ENCODE results near the gene TMEM204. TPM values are rescaled to one million over a fixed set of nuclear protein-coding genes. Genes with fewer than 3 reads are reported as not detected.
A peak's percentile ranks its signal among the peaks of the same experiment; 100 is the strongest.

TMEM204 gene
- total RNA-seq, 1 donor from 2014 or later: 3.7 TPM

DNA sequence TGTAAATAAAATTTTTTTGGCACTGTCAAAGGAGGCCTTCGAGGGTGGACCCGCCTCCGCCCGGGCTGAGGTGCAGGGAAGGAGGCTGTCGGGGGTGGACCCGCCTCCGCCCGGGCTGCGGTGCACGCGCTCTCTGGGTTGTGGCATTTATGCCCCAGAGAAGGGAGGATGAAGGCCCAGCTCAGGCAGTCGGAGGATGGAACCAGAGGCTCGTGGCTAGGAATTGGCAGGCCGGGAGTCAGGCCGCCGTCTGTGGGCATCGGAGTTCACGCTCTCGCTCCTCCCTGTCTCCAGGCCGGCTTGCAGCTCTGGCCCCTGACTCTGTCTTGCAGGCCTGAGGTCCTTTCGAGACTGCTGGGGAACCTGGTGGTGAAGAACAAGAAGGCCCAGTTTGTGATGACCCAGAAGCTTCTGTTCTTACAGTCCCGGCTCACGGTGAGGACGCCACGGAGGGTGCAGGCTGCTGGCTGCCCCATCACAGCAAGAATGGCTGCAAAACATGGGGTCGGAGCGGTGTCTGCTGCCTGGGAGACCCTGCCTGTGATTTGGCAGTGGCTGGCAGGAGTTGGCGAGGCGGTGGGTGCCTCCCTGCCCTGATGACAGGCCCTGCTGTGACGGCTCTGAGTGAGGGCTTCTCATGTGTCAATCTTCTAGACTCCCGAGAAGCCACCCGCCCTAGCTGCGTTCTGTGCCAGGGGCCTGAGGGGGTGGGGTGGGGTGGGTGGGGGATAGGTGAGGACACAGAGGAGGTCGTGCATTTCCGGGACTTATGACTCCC, 34.4 kb upstream of the TMEM204 start:
- no peak for DNase-seq (ENCODE audit: low spot score in 2 of 2)
- FAIRE-seq: no peak

DNA sequence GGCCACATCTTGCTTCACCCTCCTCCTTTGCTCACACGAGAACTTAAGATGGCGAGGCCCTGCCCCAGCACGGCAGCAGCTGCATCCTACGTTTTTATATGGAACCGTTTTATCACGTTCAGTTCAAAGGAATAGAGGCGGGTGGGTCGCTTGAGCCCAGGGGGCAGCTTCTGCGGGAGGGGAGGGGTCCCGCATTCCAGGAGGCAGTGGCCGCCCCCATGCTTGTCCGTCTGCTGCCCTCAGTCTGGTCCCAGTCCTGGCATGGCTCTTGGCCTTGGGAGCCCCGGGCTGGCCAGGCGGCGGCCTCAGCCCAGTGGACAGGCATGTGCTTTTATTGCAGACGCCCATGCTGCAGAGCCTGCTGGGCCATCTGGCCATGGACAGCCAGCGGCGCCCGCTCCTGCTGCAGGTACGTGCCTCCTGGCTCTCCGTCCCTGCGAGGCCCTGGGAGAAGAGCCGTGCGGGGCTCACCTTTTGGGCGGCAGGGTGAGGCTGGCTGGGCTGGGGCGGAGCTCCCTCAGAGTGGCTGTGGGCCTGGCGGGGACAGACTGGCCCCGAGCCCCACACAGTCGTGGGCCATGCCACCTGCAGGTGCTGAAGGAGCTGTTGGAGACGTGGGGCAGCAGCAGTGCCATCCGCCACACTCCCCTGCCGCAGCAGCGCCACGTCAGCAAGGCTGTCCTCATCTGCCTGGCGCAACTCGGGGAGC, 33.6 kb upstream of the TMEM204 start:
- no peak for FAIRE-seq
- DNase-seq (ENCODE audit: low spot score in 2 of 2): peak in 1 of 2 donors; percentile 35

DNA sequence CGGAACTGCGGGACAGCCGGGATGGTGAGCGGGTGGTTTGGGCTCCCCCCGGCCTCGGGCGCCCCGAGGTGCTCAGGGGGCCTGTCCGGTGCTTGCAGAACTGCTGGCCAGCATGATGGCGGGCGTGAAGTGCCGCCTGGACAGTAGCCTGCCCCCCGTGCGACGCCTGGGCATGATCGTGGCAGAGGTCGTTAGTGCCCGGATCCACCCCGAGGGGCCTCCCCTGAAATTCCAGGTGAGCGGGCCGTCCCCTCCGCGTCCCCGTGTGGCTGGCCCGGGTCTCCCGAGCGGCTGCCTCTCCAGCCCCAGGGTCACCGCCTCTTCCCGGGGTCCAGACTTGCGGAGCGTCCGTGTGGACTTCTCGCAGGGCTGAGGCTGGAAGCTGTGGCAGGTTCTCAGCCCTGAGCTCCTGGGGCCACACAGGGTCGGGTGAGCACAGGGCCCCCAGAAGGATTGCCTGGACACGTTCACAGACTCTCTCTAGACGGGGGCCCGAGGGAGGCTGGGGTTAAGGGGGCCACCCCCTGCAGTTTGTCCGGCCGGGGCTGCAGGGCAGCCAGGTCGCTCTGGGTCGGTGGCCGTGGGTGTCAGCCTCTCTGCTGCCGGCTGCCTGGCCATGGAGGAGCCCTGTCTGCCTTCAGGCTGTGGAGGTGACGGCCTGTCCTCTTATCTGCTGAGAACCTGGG, 32.9 kb upstream of the TMEM204 start:
- FAIRE-seq (no peak), DNase-seq (ENCODE audit: low spot score in 2 of 2) (no peak)

DNA sequence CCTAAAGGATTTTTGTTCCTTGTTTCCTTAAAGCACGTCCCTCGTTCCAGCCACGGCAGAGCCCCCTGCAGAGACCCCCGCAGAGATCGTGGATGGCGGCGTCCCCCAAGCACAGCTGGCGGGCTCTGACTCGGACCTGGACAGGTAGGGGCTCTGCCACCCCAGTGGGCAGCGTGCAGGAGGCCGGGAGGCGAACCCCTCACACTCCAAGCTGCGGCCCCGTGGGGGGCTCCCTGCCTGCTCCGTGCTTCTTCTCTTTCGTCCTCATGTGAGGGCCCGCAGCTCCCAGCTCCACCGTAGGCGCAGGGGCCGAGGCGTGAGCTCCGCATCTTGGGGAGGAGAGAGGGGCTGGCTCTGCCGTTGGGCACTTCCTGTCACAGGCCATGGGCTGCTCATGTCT, 31.8 kb upstream of the TMEM204 start:
- no peak for FAIRE-seq
- DNase-seq (ENCODE audit: low spot score in 2 of 2): no peak

DNA sequence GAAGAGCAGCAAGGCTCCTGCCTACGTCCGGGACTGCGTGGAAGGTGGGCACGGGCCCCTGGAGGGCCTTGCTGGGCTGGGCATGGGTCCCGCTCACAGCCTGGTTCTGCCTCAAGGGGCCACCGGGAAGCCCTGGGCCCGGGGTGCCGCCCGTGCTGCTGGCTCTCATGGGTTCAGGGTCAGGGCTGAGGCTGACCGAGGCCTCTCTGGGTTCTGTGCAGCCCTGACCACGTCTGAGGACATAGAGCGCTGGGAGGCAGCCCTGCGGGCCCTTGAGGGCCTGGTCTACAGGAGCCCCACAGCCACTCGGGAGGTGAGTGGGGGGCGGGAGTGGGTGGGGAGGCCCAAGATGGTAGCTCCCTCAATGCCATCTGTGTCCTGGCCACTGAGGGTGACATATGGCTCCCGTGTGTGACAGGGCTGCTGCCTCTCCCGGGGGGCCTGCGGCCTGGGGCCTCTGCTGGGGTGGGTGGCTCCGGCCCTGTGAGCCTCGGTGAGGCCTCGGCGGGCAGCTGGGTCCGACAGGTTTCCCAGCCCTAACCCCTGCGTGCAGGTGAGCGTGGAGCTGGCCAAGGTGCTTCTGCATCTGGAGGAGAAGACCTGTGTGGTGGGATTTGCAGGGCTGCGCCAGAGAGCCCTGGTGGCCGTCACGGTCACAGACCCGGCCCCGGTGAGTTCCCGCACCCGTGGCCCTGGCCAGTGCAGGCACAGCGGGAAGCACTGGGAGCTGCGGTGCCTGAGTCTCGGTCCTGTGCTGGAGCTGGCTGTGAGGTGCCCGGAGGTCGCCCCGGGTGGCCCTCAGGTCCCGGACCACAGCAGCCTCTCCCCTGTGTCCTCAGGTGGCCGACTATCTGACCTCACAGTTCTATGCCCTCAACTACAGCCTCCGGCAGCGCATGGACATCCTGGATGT, 31.1 kb upstream of the TMEM204 start:
- FAIRE-seq (no peak), DNase-seq (ENCODE audit: low spot score in 2 of 2) (no peak)

DNA sequence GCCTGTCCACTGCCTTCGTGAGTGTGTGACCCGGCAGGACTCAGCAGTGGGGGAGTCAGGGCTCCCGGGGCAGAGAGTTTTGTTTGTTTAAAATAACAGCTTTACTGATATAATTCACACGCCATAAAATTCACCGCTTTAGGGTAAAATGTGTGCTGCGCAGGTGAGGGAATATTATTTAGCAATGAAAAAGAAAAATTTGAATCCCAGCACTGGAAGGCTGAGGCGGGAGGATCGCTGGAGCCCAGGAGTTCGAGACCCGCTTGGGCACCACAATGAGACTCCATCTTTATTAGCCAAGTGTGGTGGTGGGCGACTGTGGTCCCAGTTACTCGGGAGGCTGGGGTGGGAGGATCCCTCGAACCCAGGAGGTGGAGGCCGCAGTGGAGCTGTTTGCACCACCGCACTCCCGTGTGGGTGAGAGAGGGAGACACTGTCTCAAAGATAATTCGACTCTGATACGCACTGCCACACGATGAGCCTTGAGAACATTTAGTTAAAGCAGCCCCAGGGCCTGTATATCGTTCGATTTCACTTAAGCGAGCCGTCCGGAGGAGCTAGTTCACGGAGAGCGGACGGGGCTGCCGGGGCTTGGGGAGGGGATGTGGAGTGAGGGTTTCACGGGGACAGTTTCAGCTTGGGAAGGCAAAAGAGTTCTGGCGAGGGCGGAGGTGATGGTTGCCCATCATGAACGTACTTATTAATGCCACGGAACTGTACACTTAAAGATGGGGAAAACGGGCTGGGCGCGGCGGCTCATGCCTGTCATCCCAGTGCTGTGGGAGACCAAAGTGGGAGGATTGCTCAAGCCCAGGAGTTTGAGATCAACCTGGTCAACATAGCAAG, 30.1 kb upstream of the TMEM204 start:
- no peak for DNase-seq (ENCODE audit: low spot score in 2 of 2)

DNA sequence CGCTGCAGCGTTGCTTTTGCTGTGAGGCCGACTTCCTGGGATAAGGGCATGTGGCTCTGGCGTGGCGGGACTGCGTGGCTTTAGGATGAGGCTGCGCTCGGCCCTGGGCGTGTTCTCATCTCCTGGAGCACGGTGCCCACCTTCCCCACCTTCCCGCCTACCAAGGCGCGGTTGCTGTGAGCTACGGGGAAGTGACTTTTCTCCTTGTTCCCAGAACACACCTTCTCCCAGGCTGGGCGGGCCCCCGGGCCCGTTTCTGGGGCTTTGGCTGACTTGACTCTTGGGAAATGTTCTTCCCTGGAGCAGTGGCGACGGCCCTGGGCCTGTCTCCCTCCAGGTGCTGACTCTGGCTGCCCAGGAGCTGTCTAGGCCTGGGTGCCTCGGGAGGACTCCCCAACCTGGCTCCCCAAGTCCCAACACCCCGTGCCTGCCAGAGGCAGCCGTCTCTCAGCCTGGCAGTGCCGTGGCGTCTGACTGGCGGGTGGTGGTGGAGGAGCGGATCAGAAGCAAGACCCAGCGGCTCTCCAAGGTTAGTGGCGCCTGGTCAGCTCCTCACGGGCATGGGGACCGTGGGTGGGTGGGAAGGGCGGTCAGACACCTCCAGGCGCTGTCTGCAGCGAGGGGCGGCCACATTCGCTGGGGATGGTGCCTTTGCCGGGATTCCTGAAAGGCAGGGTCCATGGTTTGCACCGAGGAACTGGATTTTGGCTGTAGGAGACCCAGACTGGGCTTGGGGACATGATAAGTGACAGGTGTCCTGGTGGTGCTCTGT, 28.2 kb upstream of the TMEM204 start:
- FAIRE-seq: no peak
- DNase-seq (ENCODE audit: low spot score in 2 of 2): no peak

More for the DNA sequence above, 30.1 kb upstream of the TMEM204 start:
- FAIRE-seq: no peak

DNA sequence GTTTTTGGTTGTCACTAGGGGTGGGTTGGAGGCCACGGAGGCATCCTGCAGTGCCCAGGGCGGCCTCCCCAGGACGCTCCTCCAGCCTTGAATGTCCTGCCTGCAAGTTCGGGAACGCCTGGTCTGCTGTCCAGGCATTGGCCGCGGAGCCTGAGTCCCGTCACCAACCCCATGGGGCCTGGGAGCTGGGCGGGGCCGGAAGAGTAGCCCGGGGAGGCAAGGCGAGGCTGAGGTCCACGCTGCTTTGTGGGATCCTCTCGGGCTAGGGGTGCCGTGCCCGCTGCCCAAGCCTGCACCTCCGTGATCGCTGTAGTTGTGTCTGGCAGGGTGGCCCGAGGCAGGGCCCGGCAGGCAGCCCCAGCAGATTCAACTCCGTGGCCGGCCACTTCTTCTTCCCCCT, 27.6 kb upstream of the TMEM204 start:
- DNase-seq (ENCODE audit: low spot score in 2 of 2) (no peak), FAIRE-seq (no peak)

DNA sequence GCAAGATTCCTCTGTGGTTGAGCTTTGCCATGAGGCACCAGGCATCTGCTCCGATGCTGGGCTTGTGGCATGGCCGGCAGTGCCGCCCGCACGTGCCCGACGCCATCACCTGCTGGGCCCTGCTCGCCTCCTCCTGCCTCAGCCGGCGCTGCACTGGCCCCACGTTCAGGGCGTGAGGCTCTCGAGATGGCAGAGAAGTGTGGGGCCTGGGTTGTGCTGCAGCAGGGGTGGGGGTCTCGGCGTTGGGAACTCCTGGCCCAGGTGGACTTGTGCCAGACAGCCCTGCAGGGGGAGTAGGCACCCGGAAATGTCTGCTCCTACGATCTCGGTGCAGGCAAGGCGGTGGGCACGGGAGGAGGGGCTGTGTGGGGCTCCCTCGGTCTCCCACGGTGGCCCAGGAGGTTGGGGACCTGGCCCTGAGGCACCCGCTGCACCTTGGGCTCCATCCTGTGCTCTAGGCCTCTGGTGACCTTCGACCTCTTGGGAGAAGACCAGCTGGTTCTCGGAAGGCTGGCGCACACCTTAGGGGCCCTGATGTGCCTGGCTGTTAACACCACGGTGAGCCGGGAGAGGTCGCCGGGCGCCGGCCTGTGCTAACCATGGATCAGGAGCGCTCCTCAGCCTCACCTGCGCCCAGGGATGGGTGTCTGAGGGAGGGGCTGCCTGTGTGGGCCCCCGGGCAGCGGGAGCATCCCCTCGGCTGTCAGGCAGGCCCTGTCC, 26.8 kb upstream of the TMEM204 start:
- DNase-seq (ENCODE audit: low spot score in 2 of 2): no peak
- FAIRE-seq: no peak

DNA sequence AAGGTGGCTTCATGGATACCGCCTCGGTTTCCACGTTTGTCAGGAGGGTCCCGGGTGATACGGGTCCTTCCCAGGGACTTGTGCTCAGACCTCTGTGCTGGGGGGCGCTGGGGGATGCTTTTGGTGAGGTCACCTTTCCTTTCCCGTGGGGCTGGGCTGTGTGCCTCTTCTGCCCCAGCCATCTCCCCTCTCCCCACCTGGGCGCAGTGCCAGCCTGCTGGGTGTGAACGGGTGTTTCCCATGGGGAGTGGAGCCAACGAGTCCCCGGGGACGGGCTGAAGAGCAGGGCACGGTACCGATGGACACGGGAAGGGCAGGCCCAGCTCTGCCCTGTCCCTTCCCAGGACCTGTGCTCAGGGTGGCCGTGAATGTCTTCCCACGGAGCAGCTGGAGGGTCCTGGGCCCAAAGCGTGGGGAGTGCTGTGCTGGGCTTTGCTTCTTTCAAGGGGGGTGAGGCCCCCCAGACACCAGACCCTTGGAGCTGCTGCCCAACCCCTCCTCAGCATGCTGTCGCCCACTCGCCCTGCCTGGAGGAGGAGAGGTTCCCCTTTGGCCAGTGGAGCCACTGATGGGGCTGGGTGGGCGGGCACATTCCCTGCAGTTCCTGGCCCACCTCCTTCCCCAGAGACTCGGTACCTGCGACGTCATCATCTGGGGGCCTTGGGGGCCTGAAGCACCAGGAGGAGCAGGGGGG, 24.8 kb upstream of the TMEM204 start:
- no peak for FAIRE-seq

DNA sequence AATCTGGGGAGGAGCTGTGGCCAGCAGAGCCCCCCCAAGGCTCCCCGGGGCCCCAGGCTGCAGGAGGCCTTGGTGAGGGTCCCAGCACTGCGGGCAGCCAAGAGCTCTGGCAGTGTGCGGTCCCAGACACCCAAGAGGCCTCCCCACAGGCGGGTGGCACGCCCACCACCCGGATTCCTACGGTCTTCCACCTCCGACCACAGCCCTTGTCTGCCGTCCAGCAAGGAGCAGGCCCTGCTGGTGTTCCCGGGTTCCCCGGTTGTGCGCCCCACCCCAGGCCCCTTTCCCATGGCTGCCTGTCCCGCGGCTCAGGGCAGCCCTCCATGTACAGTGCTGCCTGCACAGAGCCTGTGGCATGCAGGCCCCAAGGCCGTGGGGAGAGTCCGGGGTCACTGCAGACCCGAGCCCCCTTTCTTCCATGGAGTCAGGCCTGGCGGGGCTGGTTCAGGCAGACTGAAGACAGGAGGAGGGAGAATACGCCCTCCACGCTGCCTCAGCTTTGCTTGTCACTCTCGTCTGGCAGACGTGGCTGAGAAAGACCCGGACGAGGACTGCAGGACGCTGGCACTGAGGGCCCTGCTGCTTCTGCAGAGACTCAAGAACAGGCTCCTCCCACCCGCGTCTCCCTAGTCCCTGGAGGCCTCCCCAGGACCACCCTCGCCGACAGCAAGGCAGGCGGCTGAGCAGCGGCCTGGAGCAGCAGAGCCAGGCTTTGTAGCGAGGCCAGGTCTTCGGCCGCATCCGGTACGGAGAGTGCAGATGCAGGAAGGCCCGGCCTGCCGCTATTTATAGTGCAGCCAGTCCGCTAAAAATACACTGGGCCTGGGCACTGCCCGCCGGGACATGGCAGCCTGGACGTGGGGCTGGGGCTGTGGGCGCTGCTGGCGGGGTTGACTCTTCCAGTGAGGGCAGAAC, 23.9 kb upstream of the TMEM204 start:
- FAIRE-seq (no peak), DNase-seq (ENCODE audit: low spot score in 2 of 2) (peak in 1 of 2 donors; percentile 70)

More for the DNA sequence above, 24.8 kb upstream of the TMEM204 start:
- DNase-seq (ENCODE audit: low spot score in 2 of 2): no peak

DNA sequence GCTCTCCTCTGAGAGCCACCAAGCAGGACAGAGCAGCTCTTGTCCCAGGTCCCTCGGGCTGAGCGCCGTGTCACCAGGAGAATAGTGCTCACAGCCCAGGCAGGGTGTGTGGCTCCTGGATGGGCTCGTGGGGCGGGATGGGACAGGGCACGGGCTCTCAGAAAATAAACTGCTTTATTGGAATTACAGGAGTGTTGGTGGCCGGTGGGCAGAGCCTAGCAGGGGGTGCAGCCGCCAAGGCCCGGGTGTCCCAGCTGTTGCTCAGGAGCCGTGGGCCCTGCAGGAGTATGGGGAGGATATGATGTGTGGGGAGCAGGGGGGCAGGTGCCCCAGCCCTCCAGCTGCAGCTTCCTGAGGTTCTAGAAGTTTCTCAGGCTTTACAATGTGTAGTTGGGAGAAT, 23.2 kb upstream of the TMEM204 start:
- FAIRE-seq: no peak

DNA sequence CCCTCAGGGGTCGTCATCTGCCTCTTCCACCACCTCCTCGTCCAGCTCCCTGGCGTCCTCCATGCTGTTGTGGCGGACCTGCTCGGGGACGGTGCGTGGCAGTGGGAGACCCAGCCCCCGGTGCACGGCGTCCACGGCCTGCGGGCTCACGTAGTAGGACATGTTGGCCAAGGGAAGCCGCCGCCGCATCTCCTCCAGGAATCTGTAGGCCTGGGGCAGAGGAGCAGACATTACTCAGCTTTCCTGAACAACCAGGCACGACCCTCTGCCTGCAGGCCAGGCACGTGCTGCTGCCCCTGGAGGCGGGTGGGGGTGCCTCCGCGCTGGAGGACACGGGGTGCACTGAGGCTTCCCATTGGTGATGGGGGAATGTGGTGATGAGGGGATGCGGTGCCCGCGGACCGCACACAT, 22.5 kb upstream of the TMEM204 start:
- no peak for FAIRE-seq

More for the DNA sequence above, 23.2 kb upstream of the TMEM204 start:
- DNase-seq (ENCODE audit: low spot score in 2 of 2): no peak

DNA sequence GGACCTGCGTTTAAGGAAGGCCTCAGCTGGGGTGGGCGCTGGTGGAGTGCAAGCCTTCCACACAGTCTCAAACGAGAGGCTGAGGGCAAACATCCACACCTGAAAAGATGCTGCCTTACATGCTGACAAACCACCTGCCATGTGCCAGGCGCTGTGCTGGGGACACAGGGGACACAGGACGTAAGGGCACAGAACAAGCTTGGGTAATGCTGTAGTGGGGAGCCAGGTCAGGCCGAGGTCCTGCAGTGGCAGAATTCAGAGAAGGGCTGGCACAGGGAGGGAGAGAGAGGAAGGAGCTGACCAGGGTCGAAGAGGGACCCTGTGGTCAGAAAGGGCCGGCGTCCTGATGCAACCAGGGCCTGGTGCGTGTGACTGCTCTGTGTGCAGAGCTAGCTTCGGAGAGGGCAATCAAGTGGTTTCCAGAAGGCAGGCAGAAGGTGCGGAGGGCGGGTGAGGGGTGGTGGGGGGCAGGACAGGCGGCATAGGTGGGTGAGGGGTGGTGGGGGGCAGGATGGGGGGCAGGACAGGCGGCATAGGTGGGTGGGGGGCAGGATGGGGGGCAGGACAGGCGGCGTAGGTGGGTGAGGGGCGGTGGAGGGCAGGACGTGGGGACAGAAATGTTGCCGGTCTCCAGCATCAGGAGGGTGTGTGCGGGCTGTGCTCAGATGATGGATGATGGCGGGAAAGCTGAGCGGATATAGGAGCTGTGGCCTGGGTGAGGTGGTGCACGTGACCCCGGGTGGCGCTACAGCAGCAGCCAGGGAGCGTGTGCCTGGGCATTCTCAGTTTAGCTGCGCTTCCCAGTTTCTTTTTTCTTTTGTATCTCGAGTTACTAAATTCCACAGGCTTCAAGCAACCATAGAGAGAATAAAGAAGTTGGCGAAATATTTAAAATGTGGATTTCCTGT, 21.6 kb upstream of the TMEM204 start:
- no peak for DNase-seq (ENCODE audit: low spot score in 2 of 2)
- no peak for FAIRE-seq

More for the DNA sequence above, 22.5 kb upstream of the TMEM204 start:
- no peak for DNase-seq (ENCODE audit: low spot score in 2 of 2)

DNA sequence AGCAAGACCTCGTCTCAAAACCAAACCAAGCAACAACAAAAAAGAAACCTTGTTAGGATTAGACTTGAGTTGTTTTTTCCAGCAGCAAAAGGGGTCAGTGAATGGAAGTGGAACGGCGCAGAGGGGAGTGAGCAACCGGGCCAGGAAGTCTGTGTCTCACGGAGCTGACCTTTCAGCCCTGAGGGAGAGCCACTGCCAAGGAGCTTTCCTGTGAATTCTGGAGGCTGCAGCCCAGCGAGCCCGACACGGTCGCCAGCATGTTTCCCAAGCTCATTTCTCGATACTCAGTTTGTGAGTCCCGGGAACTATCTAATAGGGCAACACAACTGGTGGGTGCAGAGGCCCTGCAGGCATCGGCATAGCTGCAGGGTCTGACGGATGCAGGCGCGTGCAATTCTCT, 20.7 kb upstream of the TMEM204 start:
- FAIRE-seq (no peak), DNase-seq (ENCODE audit: low spot score in 2 of 2) (no peak)

Measured in frontal cortex (tissue), 4 donors.